Left colon (tissue), 2 donors: Measurements from ENCODE around the gene PRKAR1B. TPM values are rescaled to one million over a fixed set of nuclear protein-coding genes. Genes with fewer than 3 reads are reported as not detected.
A peak's percentile ranks its signal among the peaks of the same experiment; 100 is the strongest.

Experiments
- ATAC-seq: fragments of 200-7000 bp; cut with Tn5 transposase; one replicate; pipeline ENCODE4 v1.9.1; 2020; ENCODE audit warnings: mild to moderate bottlenecking, moderate library complexity
- DNase-seq, 2 donors: peaks; one replicate each; pipeline ENCODE4 v3.0.0-alpha.2; 2020
- intact Hi-C, 2 donors: fragments of 100-400 bp; cut with DNase I in 1 of 2; cut with micrococcal nuclease in 1 of 2; formaldehyde crosslinking; loops; one replicate each; pipeline versions ENCODE4 v1.11.2 to v1.14.0; 2022; cut with DNase I, micrococcal nuclease
- total RNA-seq, 2 donors: library from RNA; stranded (reverse); fragmentation: NEBNext Ultra II Directional; extraction: Animal tissue kit (Norgen Biotek cat#: 25700); gene quantifications; one replicate each; pipeline ENCODE4 v1.2.1, GENCODE V29; 2021
- donor health status: DM: no; HTN: no; CAD: no.
- donor health status: DM: yes; HTN: yes; CAD: no.

The PRKAR1B gene
- total RNA-seq, 2 donors from 2014 or later: 26.5 to 31.0 TPM

DNA sequence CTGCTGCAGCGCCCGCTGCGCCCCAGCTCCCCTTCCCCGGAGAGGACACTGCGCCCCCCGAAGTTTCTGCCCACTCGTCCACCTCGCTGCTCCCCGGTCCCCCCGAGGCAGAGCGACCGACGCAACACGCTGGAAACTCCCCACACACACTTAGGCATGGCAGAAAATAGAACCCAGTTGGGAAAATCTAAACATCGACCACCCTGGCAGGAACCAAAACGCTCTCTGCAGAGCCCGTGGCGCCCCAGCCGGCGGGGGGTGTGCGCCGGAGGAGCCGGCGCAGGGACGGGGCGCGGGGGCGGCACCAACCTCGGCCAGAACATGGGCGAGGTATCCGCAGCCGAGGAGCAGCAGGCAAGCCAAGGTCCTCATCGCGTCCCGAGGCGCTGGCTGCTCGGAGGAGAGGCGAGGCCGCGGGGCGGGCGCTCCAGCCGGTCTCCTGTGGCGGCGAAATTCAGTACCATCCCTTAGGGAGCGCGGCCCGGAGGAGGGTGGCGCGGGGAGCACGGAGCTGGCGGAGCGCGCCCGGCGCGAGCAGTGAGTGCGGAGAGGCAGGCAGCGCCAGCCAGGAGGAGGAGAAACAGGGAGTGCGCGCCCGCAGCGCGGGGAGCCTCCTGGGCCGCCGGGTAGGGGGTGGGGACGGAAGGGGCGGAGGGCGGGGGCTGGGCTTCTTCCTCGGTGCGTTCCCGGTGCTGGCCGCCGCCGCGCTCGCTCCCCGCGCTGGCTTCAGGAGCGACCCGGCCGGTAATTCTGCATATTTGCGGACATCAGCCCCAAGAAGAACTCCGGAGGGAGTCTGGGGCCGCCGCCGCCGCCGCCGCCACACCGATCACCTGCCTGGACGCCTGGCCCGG, 208.2 kb downstream of the PRKAR1B start:
- peak; percentile 62 for ATAC-seq
- peak; percentile 88 for DNase-seq
- intact Hi-C loops: no loop called here

- DNase-seq (peak; percentile 74 to 78), ATAC-seq (peak; percentile 48)
- intact Hi-C loops: no loop called here
Observed at GRCh38 chr7:517774-518629, 209.1 kb downstream of the PRKAR1B start.

DNA sequence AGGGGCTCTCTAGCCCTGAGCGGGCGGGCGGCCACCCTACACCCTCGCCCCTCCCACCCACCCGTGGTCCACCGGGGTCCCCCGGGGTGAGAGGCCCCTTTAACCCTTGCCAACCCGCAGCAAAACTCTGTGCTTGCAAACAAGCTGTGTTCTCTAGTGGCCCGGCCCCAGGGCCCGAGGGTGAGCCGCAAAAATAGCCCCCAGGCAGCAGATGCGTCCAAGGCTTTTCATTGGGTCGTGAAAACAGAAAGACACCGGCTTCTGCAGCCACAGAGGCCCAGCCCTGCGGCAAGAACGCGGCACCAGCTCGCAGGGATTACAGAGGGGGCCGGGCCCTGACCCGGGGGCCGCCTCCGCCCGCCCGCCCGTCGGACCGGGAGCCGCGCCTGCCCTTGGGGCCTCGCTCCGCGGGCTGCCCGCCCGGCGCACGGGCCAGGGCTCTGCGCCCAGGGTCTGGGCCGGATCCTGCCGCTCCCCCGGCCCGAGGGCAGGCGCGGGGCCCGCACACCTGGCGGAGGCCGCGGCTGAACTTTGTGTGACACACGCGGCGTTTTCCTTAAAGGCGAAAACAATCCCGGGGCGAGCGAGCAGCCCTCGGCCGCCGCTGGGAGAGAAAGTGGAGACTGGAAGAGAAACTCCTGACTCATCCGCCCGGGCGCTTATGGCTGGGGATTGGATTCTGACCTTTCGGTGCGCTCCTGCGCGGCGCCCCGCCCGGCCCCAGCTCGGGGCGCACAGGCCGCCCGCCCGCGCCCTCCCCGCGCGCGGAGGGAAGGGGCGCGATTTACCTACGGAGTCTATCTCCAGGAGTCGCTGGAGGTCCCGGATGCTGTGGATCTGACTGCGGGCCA, 210.2 kb downstream of the PRKAR1B start:
- peak; percentile 72 to 82 for DNase-seq

DNA sequence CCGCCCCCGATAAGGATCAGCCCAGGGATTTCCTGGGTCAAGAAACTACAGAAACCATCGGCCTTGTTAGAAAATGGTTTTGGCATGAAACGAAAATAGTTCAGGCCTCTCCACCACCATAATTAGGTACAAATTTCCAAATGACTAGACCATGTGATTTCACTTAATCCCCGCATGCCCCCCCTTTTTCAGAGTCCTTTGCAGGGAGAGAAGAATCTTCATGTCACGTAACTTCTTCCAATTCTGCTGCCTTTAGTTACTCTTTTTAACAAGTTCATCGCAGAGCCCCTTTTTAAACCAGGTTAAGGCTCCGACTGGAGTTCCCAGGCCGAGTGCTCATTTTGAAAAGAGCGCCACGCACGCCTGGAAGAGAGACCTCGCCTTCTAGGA, 210.9 kb downstream of the PRKAR1B start:
- intact Hi-C loops: no loop called here
- ATAC-seq (no peak), DNase-seq (no peak)

More for the DNA sequence above, 210.2 kb downstream of the PRKAR1B start:
- ATAC-seq: peak; percentile 31
- intact Hi-C loops: no loop called here

- ATAC-seq (no peak), DNase-seq (no peak)
- intact Hi-C loops: no loop called here
Observed at GRCh38 chr7:515628-516027, 211.5 kb downstream of the PRKAR1B start.

DNA sequence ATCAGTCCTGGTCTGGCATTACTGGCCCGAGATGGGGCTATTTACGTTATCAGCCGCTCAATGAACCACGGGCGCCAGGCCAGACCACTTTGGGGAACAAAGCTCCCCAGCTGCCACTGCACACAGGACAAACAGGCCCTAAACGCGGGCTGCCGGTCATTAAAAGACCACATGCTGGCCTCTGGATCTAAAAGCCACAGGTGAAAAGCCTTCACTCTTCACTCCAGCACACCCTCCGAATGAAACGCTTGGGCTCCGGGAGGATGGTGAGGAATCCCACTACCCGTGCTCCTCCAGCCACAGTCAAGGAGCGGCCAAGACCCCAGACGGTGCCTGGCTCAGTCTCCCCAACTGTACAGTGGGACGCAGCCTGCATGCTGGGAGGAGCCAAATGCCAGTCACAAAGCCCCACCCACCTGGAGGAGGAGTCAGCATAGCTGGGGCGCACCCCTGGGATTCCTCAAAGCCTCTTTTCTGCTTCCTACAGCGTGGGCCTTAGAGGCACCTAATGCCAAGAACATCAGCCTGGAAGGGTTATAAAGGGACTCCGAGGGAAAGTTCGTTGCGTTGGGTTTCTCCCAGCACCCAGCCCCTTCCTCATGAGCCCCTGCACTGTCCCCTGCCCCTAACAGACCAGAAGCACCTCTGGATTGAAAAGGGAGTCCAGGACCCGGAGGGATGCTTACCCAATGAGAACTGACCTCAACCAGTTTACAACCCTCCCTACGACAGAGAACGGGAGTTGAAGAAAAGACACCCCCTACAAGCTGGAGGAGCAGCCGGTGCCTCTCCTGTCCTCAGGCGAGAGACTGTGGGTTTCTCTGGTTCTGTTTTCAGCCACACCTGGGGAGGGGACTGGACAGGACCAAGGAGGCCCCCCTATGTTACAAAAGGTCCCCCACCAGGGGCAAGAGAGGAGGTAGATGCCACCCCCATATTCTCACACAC, 212.2 kb downstream of the PRKAR1B start:
- intact Hi-C loops: no loop called here
- peak; percentile 82 to 83 for DNase-seq
- ATAC-seq: peak; percentile 18

GRCh38 chr7:514242-514641, 212.8 kb downstream of the PRKAR1B start:
- ATAC-seq (no peak), DNase-seq (no peak)
- intact Hi-C loops: no loop called here

- intact Hi-C loops: no loop called here
- ATAC-seq: no peak
- peak in 1 of 2 donors; percentile 30 for DNase-seq
Observed at GRCh38 chr7:513521-514166, 213.4 kb downstream of the PRKAR1B start.

DNA sequence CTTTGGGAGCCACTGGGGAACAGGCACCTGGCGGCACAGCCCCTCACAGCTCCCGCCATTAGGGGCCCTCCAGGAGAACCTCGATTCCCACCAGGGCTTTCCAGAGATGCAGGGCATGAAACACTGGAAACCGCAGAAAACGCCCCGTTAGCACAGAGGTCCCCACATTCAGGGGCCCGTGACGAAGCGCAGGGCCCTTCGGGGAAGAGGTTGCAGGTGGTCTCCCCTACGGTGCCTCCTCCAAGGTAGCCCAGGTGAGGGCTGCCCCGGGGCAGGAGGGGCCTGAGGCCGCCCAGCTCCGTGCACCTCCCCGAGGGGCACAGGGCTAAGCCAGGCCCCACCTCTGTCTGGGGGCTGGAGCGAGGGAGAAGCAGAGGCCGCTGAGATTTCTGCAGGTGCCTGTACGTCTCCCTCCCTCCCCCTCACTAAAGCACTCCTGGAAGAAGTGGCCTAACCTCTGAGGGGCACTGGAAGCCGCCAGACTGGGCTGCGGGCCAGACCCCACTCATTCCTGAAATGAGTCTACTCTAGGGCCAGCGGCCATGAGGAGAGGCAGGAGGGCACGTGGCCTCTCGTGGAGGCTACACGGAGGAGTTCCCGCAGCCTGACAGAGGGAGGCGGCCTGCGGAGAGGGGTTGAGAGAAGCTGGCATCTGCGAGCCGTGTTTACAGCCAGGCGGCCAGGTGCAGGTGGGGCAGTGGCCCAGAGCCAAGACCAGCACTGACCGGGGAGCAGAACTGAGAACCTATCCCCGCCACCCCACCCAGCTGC, 214.4 kb downstream of the PRKAR1B start:
- DNase-seq: peak; percentile 86 to 89
- peak; percentile 69 for ATAC-seq
- intact Hi-C loops: no loop called here

DNA sequence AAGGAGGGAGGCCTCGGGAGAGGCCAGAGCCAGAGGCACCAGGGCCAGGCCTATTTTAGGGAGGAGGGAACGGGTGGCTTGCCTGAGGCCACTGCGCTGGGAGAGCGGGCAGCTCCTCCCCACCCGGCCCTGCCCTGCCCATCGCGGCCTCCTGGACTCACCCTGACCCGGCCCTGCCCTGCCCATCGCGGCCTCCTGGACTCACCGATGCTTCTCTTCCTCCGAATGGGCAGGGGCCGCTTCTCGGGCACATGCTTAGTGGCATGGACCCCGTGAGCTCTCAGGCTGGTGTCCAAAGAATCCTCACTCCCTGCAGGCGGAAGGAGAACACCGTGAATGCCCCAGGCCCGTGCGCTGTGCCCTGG, 215.0 kb downstream of the PRKAR1B start:
- DNase-seq (peak in 1 of 2 donors; percentile 61), ATAC-seq (peak; percentile 58)
- intact Hi-C loops: no loop called here

DNA sequence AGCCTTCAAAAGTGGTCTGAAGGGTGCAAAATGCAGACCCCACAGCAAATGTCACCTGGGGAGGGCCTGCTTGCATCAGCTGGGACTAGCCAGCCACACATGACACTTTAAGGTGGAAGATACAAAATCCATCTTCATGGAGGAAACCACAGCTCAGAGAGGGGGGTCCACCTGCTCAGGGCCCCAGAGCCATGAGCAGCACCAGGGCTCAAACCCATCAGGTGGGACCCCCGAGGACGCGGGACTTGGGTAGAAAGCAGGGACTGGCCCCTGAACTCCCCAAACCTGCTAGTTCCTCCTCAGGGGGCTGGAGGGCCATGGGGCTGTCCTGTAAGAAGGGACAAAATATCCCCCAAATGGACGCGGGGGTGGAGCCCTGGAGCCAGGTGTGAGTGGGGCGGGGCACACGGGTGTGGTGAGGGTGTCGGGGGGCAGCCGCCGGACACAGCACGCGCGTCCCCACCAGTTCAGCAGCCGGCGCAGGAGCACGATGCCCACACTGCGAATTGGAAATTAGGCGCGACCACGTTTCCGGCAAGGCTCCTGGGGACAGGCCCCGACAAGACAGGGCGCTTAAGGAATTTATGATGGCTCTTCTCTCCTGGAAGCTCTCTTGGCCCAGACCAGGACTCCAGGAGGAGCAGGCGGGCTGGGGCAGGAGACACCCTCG, 215.5 kb downstream of the PRKAR1B start:
- intact Hi-C loops: no loop called here
- no peak for ATAC-seq
- DNase-seq: peak in 1 of 2 donors; percentile 30

DNA sequence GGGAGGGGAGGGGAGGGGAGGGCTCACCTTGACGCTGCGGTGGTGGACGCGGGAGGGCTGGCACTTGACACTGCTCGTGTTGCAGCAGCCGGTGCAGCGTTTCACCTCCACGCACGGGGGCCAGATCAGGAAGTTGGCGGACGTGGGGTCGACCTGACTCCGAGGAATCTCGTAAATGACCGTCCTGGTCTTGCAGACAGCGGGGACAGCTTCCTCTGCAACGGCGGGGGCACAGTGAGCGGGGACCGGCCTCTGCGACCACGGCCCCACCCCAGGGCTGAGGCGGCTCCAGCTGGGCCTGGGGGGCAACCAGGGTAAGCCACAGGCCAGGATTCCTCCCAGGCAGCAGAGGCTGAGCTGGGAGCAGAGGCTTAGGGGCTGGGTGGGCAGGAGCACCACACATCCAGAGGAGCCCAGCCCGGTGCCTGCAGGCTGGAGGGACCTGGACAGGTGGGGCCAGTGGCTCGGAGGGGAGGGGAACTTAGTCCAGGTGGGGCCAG, 216.2 kb downstream of the PRKAR1B start:
- intact Hi-C loops: no loop called here
- ATAC-seq (no peak), DNase-seq (peak in 1 of 2 donors; percentile 25)

DNA sequence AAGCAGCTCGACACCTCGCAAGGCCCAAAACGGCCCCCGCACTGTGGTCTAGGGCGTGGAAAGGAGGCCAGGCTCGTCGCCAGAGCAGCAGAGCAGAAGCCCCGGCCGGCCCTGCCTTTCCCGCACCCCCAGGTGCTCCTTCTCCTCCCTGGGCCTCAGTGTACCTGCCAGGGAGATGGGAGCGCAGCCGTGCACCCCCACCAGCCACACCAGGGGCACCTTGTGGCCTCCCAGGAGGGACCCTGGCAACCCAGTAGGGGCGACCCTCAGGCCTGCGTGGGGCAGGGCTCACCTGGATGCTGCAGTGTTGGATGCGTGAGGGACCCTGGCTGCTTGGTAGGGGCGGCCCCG, 217.0 kb downstream of the PRKAR1B start:
- DNase-seq (peak in 1 of 2 donors; percentile 24), ATAC-seq (no peak)
- intact Hi-C loops: no loop called here

- intact Hi-C loops: no loop called here
- ATAC-seq (no peak), DNase-seq (peak in 1 of 2 donors; percentile 19)
Observed at GRCh38 chr7:509426-510130, 217.5 kb downstream of the PRKAR1B start.

DNA sequence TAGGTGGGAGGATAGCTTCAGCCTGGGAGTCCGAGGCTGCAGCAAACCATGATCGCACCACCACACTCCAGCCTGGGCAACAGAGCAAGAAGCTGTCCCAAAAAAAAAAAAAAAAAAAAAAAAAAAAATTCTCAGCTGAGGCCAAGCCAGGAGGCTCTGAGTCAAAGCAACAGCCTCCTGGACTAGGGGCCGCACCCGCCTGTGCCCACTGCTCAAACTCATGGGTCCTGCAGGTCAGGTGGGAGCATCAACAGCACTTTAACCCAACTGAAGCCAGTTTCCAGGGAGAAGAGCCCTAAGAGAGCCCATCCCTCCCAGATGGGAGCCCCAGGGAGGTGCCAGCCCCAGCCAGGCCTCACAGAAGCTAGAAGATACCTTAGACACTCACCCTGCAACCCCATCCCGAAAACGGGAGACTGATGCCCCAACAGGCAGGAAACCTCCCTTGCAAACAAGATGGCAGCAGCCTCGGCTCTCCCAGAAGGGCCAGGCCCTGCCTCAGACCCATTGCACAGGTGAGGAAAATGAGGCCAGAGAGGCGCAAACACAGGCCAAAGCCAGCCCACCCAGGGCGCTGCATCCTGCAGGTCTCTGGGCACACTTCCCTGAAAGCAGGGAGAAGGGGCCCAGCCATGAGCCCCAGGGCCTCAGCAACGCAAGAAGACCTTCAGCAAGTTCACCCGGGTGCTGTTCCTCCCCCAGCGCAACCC, 218.5 kb downstream of the PRKAR1B start:
- intact Hi-C loops: no loop called here
- DNase-seq: peak in 1 of 2 donors; percentile 17
- no peak for ATAC-seq
